ENCODE results near the gene EMD. TPM values are rescaled to one million over a fixed set of nuclear protein-coding genes. Genes with fewer than 3 reads are reported as not detected.

EMD gene
- total RNA-seq (67.2 and 81.7 TPM in 2 replicates), polyA plus RNA-seq (132 and 156 TPM in 2 replicates), polyA minus RNA-seq (44.9 and 58.4 TPM in 2 replicates)
- 15.2 TPM for total RNA-seq (2013)

DNA sequence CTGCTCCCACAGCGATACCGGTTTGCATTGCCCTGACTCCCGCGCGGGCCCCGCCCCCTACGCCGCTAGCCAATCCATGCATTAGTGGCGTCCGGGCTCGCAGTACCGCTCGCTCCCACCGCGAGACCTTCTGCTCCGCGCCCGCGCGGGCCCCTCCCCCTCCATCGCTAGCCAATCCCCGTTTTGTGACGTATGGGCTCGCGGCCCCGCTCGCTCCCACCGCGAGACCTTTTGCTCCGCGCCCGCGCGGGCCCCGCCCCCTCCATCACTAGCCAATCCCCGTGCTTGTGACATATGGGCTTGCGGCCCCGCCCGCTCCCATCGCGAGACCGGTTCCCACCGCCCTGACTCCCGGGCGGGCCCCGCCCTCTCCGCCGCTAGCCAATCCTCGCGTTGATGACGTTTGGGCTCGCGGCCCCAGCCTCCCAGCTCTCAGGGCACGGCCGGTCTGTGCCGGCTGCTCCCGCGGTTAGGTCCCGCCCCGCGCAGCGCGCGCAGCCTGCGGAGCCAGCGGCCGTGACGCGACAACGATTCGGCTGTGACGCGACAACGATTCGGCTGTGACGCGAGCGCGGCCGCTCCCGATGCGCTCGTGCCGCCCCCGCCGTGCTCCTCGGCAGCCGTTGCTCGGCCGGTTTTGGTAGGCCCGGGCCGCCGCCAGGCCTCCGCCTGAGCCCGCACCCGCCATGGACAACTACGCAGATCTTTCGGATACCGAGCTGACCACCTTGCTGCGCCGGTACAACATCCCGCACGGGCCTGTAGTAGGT lies at the start of gene EMD:
EMD (plus strand) TSS at position 497 of the 770 bp plus-strand sequence; CDS start at position 687, 190 bp downstream.
- Mint-ChIP-seq H3K4me3 (peak within 1 kb of the TSS; percentile 86), H3K4me1 (peaks cover 24% of the 10 kb centered on the region), H3K9me3 (ENCODE audit: insufficient read depth) (no peaks in the 10 kb centered on the region), H3K27ac (peak within 1 kb of the TSS; percentile 92), H3K27me3 (no peaks in the 10 kb centered on the region)
- ChIA-PET POLR2A (interaction anchor here (0.6 to 1.8 kb wide), 7 partner anchors 8 to 33 kb away, joined by 3 to 8 read pairs (median 4); partner anchors contain the start of genes RPL10 and TAFAZZIN), CTCF (no interaction called here)
- ATAC-seq (ENCODE audit: low read depth) (peak; percentile 79), DNase-seq (peak; percentile 98)
- no peaks in the 10 kb centered on the region for H3K27me3 ChIP-seq (replicated peaks in 1 of 4; ENCODE audit: control extremely low read depth in 1 of 4, control insufficient read depth in 3 of 4, insufficient read depth in 4 of 4, low read length in 3 of 4)
- H3K4me2 ChIP-seq (replicated peaks; ENCODE audit: low read depth, low read length, poor library complexity, severe bottlenecking) = peak within 1 kb of the TSS; percentile 83
- no peaks in the 10 kb centered on the region for H3K9me3 ChIP-seq (ENCODE audit: control extremely low read depth in 1 of 3, control insufficient read depth in 2 of 3, insufficient read depth in 1 of 3, low read length in 2 of 3)
- H4K20me1 ChIP-seq (ENCODE audit: control insufficient read depth, insufficient read depth, low read length, poor library complexity, severe bottlenecking) = no peaks in the 10 kb centered on the region
- peak within 1 kb of the TSS; percentile 95 for H3K9ac ChIP-seq (ENCODE audit: low read length)
- intact Hi-C loops (cut with micrococcal nuclease) = loop anchor here (1.0 to 10.0 kb wide), 3 partner anchors 8 to 407 kb away; partner anchors contain the start of genes HCFC1, MECP2 and TMEM187
- peaks cover 0 to 7% of the 10 kb centered on the region in 2 experiments for H3K36me3 ChIP-seq (replicated peaks in 1 of 2; ENCODE audit: control extremely low read depth in 1 of 2, control insufficient read depth in 1 of 2, extremely low read depth in 1 of 2, insufficient read depth in 2 of 2, low read length in 1 of 2)
- peak within 1 kb of the TSS in 4 of 5 experiments; percentile 67 to 83 (median 72) for H3K4me3 ChIP-seq (ENCODE audit: control extremely low read depth in 1 of 5, extremely low read depth in 1 of 5, insufficient read depth in 1 of 5, low read depth in 2 of 5, low read length in 4 of 5)
- H3K4me1 ChIP-seq (ENCODE audit: control insufficient read depth in 2 of 2, insufficient read depth in 2 of 2, low read length in 2 of 2) = peaks cover 21 to 33% of the 10 kb centered on the region in 2 donors
- peaks cover 10% of the 10 kb centered on the region for H3K79me2 ChIP-seq (ENCODE audit: control insufficient read depth, insufficient read depth, low read length)
- WGBS (ENCODE audit: insufficient coverage) = under 1% methylated on average over 68 of the region's 103 CpGs
- H2AFZ ChIP-seq (ENCODE audit: insufficient read depth, low read depth, low read length, poor library complexity, severe bottlenecking) = peak within 1 kb of the TSS; percentile 42
- TF ChIP-seq EZH2 (IDR thresholded peaks at IDR 0.05; ENCODE audit: borderline replicate concordance, insufficient read depth, low read depth, low read length, poor library complexity, severe bottlenecking) = no peak
- TF ChIP-seq, protein P1, sequence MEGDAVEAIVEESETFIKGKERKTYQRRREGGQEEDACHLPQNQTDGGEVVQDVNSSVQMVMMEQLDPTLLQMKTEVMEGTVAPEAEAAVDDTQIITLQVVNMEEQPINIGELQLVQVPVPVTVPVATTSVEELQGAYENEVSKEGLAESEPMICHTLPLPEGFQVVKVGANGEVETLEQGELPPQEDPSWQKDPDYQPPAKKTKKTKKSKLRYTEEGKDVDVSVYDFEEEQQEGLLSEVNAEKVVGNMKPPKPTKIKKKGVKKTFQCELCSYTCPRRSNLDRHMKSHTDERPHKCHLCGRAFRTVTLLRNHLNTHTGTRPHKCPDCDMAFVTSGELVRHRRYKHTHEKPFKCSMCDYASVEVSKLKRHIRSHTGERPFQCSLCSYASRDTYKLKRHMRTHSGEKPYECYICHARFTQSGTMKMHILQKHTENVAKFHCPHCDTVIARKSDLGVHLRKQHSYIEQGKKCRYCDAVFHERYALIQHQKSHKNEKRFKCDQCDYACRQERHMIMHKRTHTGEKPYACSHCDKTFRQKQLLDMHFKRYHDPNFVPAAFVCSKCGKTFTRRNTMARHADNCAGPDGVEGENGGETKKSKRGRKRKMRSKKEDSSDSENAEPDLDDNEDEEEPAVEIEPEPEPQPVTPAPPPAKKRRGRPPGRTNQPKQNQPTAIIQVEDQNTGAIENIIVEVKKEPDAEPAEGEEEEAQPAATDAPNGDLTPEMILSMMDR (IDR thresholded peaks at IDR 0.05) = no peak
- H3K27ac ChIP-seq (ENCODE audit: low read length in 2 of 2) = peak within 1 kb of the TSS; percentile 90 to 99

DNA sequence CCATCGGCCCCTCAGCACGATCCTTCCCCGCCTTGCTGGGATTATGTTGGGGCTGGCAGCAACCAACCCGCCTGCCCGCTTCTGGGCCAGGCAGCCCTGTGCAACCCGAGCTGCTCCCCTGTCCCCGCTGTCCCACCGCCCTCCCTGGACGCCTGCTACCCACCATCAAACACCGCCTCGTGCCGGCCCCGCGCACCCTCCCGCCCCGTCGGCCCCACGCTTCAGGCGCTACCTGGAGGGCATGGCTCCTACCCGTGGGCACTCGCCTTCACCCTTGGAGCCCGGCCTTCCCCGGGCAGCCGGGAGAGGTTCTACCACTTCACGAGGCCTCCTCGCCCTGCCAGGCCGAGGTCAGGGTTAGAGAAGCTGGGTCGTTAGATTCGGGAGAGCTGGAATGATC lies 46.5 kb upstream of the EMD start:
- Histone ChIP-seq H3K9me3 (ENCODE audit: control extremely low read depth in 1 of 3, control insufficient read depth in 2 of 3, insufficient read depth in 1 of 3, low read length in 2 of 3) (no peaks in the 10 kb centered on the region), H2AFZ (ENCODE audit: insufficient read depth, low read depth, low read length, poor library complexity, severe bottlenecking) (no peak overlapping the region), H3K27me3 (replicated peaks in 1 of 4; ENCODE audit: control extremely low read depth in 1 of 4, control insufficient read depth in 3 of 4, insufficient read depth in 4 of 4, low read length in 3 of 4) (no peaks in the 10 kb centered on the region), H3K36me3 (replicated peaks in 1 of 2; ENCODE audit: control extremely low read depth in 1 of 2, control insufficient read depth in 1 of 2, extremely low read depth in 1 of 2, insufficient read depth in 2 of 2, low read length in 1 of 2) (no peaks in the 10 kb centered on the region), H3K27ac (ENCODE audit: low read length in 2 of 2) (no peak overlapping the region), H3K4me3 (ENCODE audit: control extremely low read depth in 1 of 5, extremely low read depth in 1 of 5, insufficient read depth in 1 of 5, low read depth in 2 of 5, low read length in 4 of 5) (no peak overlapping the region), H3K4me2 (replicated peaks; ENCODE audit: low read depth, low read length, poor library complexity, severe bottlenecking) (no peak overlapping the region), H4K20me1 (ENCODE audit: control insufficient read depth, insufficient read depth, low read length, poor library complexity, severe bottlenecking) (no peaks in the 10 kb centered on the region), H3K79me2 (ENCODE audit: control insufficient read depth, insufficient read depth, low read length) (no peaks in the 10 kb centered on the region), H3K9ac (ENCODE audit: low read length) (no peak overlapping the region), H3K4me1 (ENCODE audit: control insufficient read depth in 2 of 2, insufficient read depth in 2 of 2, low read length in 2 of 2) (peaks cover 30 to 33% of the 10 kb centered on the region in 2 donors)
- WGBS (ENCODE audit: insufficient coverage) = 94% methylated on average over 22 of the region's 29 CpGs
- ATAC-seq (ENCODE audit: low read depth) (no peak), DNase-seq (no peak)
- TF ChIP-seq, protein P1 (IDR thresholded peaks at IDR 0.05) = no peak
- no peak for TF ChIP-seq EZH2 (IDR thresholded peaks at IDR 0.05; ENCODE audit: borderline replicate concordance, insufficient read depth, low read depth, low read length, poor library complexity, severe bottlenecking)
- Mint-ChIP-seq H3K27me3 (no peaks in the 10 kb centered on the region), H3K27ac (no peak overlapping the region), H3K9me3 (ENCODE audit: insufficient read depth) (no peaks in the 10 kb centered on the region), H3K4me1 (peaks cover 34% of the 10 kb centered on the region), H3K4me3 (no peak overlapping the region)
- ChIA-PET CTCF (no interaction called here), POLR2A (no interaction called here)
- intact Hi-C loops (cut with micrococcal nuclease) = no loop called here

All from B cell (primary cell).